Fibroblast of skin of left quadriceps (primary cell): Measurements from ENCODE around the gene PLOD1.
A peak's percentile ranks its signal among the peaks of the same experiment; 100 is the strongest.
"Not testable (repeated sequence)": the region's sequence is repeated elsewhere in the genome, so short reads cannot be mapped to it uniquely, and the experiment has no call there.

Experiments
- DNase-seq, 2 experiments: peaks; one replicate each; pipeline ENCODE4 v3.0.0-alpha.2; 2013; ENCODE audit warnings: low read depth in 2 of 2

Gene PLOD1

GRCh38 chr1:11938722-11939526 is 4.4 kb downstream of the PLOD1 start:
- no peak for DNase-seq

- DNase-seq: not testable (repeated sequence)
Measured at GRCh38 chr1:11939794-11940193, 5.3 kb downstream of the PLOD1 start.

GRCh38 chr1:11940260-11940921 is 5.9 kb downstream of the PLOD1 start:
- DNase-seq: no peak

GRCh38 chr1:11942280-11942679 is 7.8 kb downstream of the PLOD1 start:
- no peak for DNase-seq

GRCh38 chr1:11943619-11944018 is 9.1 kb downstream of the PLOD1 start:
- no peak for DNase-seq

- no peak for DNase-seq
Measured at GRCh38 chr1:11944358-11944931, 9.9 kb downstream of the PLOD1 start.

- DNase-seq: no peak
Measured at GRCh38 chr1:11946647-11947046, 12.1 kb downstream of the PLOD1 start.

GRCh38 chr1:11948822-11949458 is 14.4 kb downstream of the PLOD1 start:
- DNase-seq: no peak

- DNase-seq: no peak
Measured at GRCh38 chr1:11951901-11952300, 17.4 kb downstream of the PLOD1 start.

- DNase-seq: no peak
Measured at GRCh38 chr1:11952455-11953109, 18.1 kb downstream of the PLOD1 start.

- DNase-seq: no peak
Measured at GRCh38 chr1:11955221-11955620, 20.7 kb downstream of the PLOD1 start.

- no peak for DNase-seq
Measured at GRCh38 chr1:11957398-11957797, 22.9 kb downstream of the PLOD1 start.

- no peak for DNase-seq
Measured at GRCh38 chr1:11957897-11958296, 23.4 kb downstream of the PLOD1 start.

GRCh38 chr1:11960276-11960675 is 25.8 kb downstream of the PLOD1 start:
- no peak for DNase-seq

GRCh38 chr1:11960715-11961114 is 26.2 kb downstream of the PLOD1 start:
- no peak for DNase-seq

GRCh38 chr1:11961230-11961629 is 26.7 kb downstream of the PLOD1 start:
- DNase-seq: no peak

- no peak for DNase-seq
Measured at GRCh38 chr1:11963622-11964021, 29.1 kb downstream of the PLOD1 start.

- no peak for DNase-seq
Measured at GRCh38 chr1:11964656-11965055, 30.1 kb downstream of the PLOD1 start.

GRCh38 chr1:11967028-11967547 is 32.6 kb downstream of the PLOD1 start:
- DNase-seq: no peak

GRCh38 chr1:11970441-11971185 is 36.1 kb downstream of the PLOD1 start:
- no peak for DNase-seq

- DNase-seq: peak in 1 of 2 experiments; percentile 30
Measured at GRCh38 chr1:11977625-11978024, 43.1 kb downstream of the PLOD1 start.
